GM19328 (cell line): ENCODE measurements around the gene SLC28A2.

Experiments used
- ATAC-seq: cut with Tn5 transposase; IDR thresholded peaks from one replicate; pipeline ENCODE4 v1.9.1; 2021; ENCODE audit warnings: mild to moderate bottlenecking, moderate library complexity; ENCODE audit not compliant: unreplicated experiment

The SLC28A2 gene

DNA sequence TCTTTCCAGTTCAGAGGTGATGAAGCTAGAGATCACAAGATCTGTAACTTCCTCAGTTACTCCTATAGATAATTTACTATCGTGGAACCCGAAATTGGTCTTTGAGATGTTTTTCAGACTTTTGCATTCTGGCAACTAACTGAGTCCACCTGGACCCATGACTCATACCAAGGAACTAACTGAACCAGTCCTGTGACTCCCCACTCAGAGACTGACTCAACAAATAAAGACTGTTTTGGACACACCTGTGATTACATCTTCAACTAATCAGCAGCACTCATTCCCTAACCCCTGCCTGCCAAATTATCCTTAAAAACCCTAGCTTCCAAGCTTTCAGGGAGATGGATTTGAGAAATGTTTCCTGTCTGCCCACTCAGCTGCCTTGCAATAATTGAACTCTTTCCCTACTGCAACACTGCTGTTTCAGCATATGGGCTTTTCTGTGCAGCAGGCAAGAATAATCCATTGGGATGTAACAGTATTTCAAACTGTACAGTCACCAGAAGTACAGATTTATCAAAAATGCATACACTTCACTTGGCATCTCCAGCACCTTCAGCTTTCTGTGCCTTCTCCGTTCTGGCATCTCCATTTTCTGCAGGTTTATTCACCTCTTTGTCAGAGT lies 68.7 kb downstream of the SLC28A2 start:
- ATAC-seq, result no peak

DNA sequence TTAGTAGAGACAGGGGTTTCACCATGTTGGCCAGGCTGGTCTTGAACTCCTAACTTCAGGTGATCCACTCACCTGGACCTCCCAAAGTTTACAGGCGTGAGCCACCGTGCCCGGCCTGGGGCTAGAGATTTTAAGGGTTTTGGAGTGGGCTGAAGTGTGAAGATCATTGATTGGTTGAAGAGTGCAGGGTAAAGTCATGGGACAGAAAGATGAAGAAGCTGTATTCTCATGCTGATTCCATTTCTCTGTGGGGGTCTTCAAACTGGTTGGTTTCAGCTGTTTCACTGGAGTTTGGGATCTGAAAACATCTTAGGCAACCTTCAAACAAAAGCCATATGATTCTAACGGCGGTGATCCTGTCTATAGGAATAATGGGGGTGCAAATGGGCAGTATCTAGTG lies 74.2 kb downstream of the SLC28A2 start:
- ATAC-seq, result no peak

DNA sequence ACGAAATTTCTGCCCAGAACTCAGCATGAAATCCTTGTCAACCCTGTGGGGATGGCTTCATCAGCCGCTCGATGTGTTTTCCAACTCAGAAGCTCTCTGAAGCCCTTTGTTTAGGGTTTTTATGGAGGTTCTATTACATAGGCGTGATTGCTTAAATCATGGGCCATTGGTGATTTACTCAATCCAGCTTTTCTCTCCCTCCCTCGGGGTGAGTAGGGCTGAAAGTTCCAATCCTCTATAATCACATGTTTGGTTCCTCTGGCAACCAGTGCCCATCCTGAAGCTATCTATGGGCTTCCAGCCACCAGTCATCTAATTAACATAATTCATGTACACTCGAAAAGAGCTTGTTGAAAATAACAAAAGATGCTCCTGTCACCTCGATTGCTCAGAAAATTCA lies 74.7 kb downstream of the SLC28A2 start:
- ATAC-seq, result no peak
